Measurements from ENCODE around the gene FAM3A. TPM values are rescaled to one million over a fixed set of nuclear protein-coding genes. Genes with fewer than 3 reads are reported as not detected.

FAM3A gene
- total RNA-seq, 4 donors from 2014 or later, result 40.9 to 76.5 (median 55.7) TPM

DNA sequence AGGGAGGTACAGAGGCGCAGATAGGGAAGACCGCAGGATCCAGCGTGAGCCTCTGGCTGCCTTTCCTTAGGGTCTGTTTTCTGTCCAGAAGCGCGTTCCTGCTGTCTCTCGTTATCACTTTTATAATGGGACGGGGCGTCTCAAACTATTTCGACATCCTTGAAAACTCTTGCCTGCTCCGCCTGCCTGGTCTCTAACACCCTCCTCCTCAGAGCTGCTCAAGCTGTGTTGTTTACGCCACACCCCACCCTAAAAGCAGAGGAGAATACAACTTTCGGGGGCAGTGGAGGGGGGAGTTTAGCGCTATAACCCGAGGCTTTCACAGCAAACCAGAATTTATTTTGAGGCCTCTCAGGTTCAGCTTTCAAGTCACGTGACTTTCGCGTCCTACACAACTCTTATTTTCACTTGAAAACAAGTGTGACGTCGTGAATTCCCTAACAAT, 646 bp upstream of the FAM3A start:
- H3K4me1 ChIP-seq, result peaks cover 0 to 21% (median 5%) of the 10 kb centered on the region in 4 donors

DNA sequence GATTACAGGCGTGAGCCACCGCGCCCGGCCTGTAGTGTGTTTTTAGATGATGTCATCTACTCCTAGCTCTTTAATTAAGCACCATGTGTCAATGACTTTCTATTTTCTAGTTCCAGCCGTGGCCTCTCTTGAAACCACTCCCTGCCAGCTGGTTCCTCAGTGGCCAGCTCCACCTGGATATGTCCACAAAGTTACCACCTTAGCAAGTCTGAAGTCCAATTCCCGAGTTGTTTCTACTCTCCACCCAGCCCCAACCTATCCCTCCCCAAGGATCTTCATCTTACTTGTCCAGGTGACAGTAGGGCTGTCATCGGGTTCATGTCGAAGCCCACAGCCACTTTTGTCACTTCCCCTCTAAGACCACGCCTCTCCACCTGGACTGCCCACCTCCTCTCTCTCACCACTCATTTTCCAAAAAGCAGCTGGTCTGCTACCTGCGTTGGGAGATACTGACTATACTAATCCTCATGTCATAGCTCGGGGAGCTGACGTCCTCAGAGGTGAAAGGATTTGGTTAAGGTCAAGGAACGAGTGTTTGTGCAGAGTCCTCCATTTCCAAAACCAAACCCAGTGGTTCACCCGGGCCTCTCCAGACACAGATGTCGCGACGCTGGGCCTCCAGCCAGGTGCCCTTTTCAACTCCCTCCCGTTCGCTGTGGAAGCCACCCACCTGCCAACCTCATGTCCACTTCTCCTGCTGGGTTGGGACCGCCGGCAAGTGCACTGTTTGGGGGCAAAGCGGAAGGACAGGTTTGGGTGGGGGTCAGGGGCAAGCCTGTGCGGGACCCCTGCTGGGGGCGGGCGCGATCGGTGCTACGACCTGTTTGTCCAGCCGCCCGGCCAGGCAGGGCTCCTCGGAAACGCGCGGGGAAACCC, 704 bp downstream of the FAM3A start:
- DNase-seq (ENCODE audit: low spot score in 2 of 2), result no peak
- WGBS, 2 donors, result 47 to 52% methylated on average over 12 to 34 of the region's 34 CpGs
- Histone ChIP-seq H3K27ac (peak overlapping the region; percentile 86 to 96 (median 89)), H3K4me1 (peaks cover 0 to 21% (median 5%) of the 10 kb centered on the region in 4 donors), H3K27me3 (no peaks in the 10 kb centered on the region), H3K4me3 (peak overlapping the region; percentile 55 to 81 (median 58)), H3K9me3 (no peaks in the 10 kb centered on the region), H3K36me3 (no peaks in the 10 kb centered on the region)
- no peak for TF ChIP-seq POLR2A (IDR thresholded peaks at IDR 0.05)
- no peak for TF ChIP-seq EP300 (IDR thresholded peaks at IDR 0.05)
- TF ChIP-seq CTCF (IDR thresholded peaks at IDR 0.05), result no peak

More for the DNA sequence above, 646 bp upstream of the FAM3A start:
- no peaks in the 10 kb centered on the region for H3K36me3 ChIP-seq
- TF ChIP-seq POLR2A (IDR thresholded peaks at IDR 0.05), result no peak
- TF ChIP-seq CTCF (IDR thresholded peaks at IDR 0.05), result no peak
- peak in 1 of 2 donors; percentile 4 for TF ChIP-seq EP300 (IDR thresholded peaks at IDR 0.05)
- no peaks in the 10 kb centered on the region for H3K9me3 ChIP-seq
- H3K27ac ChIP-seq, result peak overlapping the region; percentile 81 to 96 (median 89)
- 2 to 42% methylated on average over 12 to 19 of the region's 19 CpGs for WGBS, 2 donors
- no peaks in the 10 kb centered on the region for H3K27me3 ChIP-seq
- peak in 1 of 2 donors; percentile 41 for DNase-seq (ENCODE audit: low spot score in 2 of 2)
- H3K4me3 ChIP-seq, result peak overlapping the region; percentile 11 to 81 (median 52)

DNA sequence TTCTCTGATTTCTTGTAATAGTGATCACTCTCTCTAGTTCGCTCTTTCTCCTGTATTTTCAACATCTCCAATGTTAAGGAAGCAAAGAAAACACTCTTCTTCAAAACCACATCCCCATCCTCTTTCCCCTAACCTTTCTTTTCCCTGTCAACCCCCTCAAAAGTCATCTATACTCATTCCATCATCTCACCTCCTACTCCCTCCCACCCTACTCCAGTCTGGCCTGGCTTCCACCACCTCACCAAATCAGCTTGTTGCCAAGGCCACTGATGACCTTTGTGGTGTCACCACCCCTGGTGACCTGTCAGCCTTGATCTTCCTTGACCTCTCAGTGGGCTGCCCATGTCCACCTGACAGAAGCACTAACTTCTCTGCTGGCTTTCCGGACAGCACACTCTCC, 2.3 kb downstream of the FAM3A start:
- H3K4me1 ChIP-seq, result peaks cover 0 to 21% (median 5%) of the 10 kb centered on the region in 4 donors
- DNase-seq (ENCODE audit: low spot score in 2 of 2), result no peak
- no peak overlapping the region for H3K4me3 ChIP-seq
- no peak for TF ChIP-seq POLR2A (IDR thresholded peaks at IDR 0.05)
- no peak for TF ChIP-seq CTCF (IDR thresholded peaks at IDR 0.05)
- no peak for TF ChIP-seq EP300 (IDR thresholded peaks at IDR 0.05)
- H3K9me3 ChIP-seq, result no peaks in the 10 kb centered on the region
- WGBS, 2 donors, result 84 to 91% methylated on average over 2 of the region's 2 CpGs
- H3K36me3 ChIP-seq, result peaks cover 0 to 15% (median 0%) of the 10 kb centered on the region in 3 donors
- no peak overlapping the region for H3K27ac ChIP-seq
- H3K27me3 ChIP-seq, result no peaks in the 10 kb centered on the region

DNA sequence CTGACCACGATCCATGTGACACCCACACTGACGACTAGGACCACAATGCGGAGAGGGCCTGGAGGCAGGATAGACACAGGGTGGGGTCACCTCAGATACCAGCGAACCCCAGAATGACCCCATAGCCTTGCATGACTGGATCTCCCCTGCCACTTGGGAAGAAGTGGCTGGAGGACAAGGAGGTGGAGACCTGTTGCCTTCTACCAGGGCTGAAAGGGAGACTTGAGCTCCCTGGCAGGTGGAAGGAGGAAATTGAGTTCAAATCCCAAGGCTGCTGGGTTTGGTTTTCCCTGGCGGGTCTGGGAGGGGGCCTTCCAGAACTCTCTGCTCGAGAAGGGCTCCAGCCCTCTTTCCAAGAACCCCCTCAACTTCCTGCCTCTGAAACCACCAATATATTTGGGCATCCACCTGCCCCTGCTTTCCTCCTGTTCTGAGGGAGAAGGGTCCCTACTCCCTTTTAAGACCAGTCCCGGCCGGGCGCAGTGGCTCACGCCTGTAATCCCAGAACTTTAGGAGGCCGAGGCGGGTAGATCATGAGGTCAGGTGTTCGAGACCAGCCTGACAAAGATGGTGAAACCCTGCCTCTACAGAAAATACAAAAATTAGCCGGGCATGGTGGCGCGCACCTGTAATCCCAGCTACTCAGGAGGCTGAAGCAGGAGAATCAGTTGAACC, 3.0 kb downstream of the FAM3A start:
- H3K36me3 ChIP-seq, result peaks cover 0 to 22% (median 0%) of the 10 kb centered on the region in 3 donors
- no peak for DNase-seq (ENCODE audit: low spot score in 2 of 2)
- no peak overlapping the region for H3K4me3 ChIP-seq
- no peaks in the 10 kb centered on the region for H3K27me3 ChIP-seq
- WGBS, 2 donors, result 89 to 90% methylated on average over 16 of the region's 16 CpGs
- H3K4me1 ChIP-seq, result peaks cover 0 to 19% (median 4%) of the 10 kb centered on the region in 4 donors
- no peaks in the 10 kb centered on the region for H3K9me3 ChIP-seq
- TF ChIP-seq EP300 (IDR thresholded peaks at IDR 0.05), result no peak
- TF ChIP-seq POLR2A (IDR thresholded peaks at IDR 0.05), result no peak
- TF ChIP-seq CTCF (IDR thresholded peaks at IDR 0.05), result no peak
- no peak overlapping the region for H3K27ac ChIP-seq

Measured in tibial nerve (tissue), 4 donors.